T-helper 2 cell treated with Interferon-gamma antibody and Interleukin-4, amounts not matched to agents 5 μg/mL and 100 μg/mL, for 36 hours (primary cell): ENCODE measurements around the gene MIA3.
"Not testable (repeated sequence)": the region's sequence is repeated elsewhere in the genome, so short reads cannot be mapped to it uniquely, and the experiment has no call there.

Source experiments
- DNase-seq: peaks from one replicate; pipeline ENCODE4 v3.0.0; 2021; ENCODE audit warnings: low spot score
- H3K27ac Mint-ChIP-seq: one replicate; pipeline ENCODE4 v1.8.0; 2021; ENCODE audit warnings: mild to moderate bottlenecking, mixed read lengths
- H3K27me3 Mint-ChIP-seq: one replicate; pipeline ENCODE4 v1.8.0; 2021; ENCODE audit warnings: low read depth, mixed read lengths
- H3K36me3 Mint-ChIP-seq: one replicate; pipeline ENCODE4 v1.8.0; 2021; ENCODE audit warnings: low read depth, mixed read lengths
- H3K4me1 Mint-ChIP-seq: one replicate; pipeline ENCODE4 v1.8.0; 2021; ENCODE audit warnings: low read depth, mixed read lengths
- H3K4me3 Mint-ChIP-seq: one replicate; pipeline ENCODE4 v1.8.0; 2022; ENCODE audit warnings: mild to moderate bottlenecking, moderate library complexity, mixed read lengths
- H3K9me3 Mint-ChIP-seq: one replicate; pipeline ENCODE4 v1.8.0; 2021; ENCODE audit warnings: mixed read lengths

MIA3 gene

DNA sequence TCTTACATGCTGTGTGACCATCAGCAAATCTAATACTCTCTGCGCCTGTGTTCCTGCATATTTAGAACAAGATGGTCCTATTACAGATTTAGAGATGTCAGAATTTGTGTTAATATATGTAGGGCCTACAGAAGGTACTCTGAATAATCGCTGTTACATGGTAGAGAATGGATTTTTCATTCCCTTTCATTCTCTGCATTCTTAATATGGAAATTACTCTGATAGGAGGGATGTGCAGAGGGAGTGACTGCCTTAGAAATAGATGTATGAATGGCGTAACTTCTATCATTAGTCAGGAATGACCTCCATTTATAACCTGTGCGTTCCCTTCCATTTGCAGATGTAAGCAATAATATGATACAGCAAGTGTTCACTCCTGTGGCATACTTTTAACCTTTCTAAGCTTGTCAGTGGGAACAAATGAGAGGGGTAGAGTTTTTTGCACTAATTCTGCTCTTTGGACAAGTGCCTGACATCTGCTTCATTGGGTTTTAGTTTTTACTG lies 45.6 kb downstream of the MIA3 start:
- H3K9me3 Mint-ChIP-seq: no peaks in the 10 kb centered on the region
- H3K36me3 Mint-ChIP-seq: peaks cover 79% of the 10 kb centered on the region
- no peak overlapping the region for H3K4me3 Mint-ChIP-seq
- H3K4me1 Mint-ChIP-seq: peaks cover 3% of the 10 kb centered on the region
- DNase-seq: no peak
- H3K27me3 Mint-ChIP-seq: no peaks in the 10 kb centered on the region
- no peak overlapping the region for H3K27ac Mint-ChIP-seq

DNA sequence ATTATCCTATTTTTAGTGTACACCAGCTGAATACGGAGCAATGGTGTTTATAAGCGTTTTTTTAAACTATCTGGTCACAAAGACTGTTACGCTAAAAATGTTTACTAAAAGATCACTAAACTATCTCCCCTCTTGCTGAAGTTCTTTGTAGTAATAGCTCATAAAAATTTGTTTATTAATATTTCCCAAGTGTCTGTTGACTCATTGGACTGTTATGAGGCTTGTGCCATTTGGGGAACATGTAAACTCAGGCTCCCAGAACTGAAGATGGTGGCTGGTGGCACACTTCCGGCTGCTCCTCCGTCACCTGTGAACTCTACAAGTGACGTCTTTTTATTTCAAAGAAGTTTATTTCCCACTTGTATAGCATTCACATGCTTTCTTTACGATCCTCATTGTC lies 48.1 kb downstream of the MIA3 start:
- no peak for DNase-seq
- H3K4me3 Mint-ChIP-seq: no peak overlapping the region
- H3K9me3 Mint-ChIP-seq: no peaks in the 10 kb centered on the region
- H3K36me3 Mint-ChIP-seq: peaks cover 67% of the 10 kb centered on the region
- no peaks in the 10 kb centered on the region for H3K27me3 Mint-ChIP-seq
- H3K4me1 Mint-ChIP-seq: peaks cover 5% of the 10 kb centered on the region
- no peak overlapping the region for H3K27ac Mint-ChIP-seq

DNA sequence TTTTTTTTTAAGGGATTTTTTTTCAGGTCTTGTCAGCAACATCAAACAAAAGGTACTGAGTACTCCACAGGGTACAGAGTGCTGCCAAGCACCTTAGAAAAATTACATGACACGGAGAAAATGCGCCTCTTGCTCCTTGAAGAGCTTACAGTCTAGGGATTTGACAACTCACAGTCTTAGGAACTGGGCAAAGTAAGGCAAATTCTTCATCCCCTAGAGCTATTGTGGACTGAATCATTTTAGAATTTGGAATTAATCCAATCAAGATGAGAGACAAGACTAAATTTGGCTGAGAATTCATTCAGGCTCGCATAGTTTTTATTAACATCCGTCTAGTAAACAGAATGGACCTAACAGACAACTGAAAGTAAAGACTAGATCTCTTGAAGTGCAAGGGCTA lies 50.3 kb downstream of the MIA3 start:
- not testable (repeated sequence) for DNase-seq, H3K27ac Mint-ChIP-seq, H3K4me1 Mint-ChIP-seq, H3K4me3 Mint-ChIP-seq, H3K9me3 Mint-ChIP-seq, H3K27me3 Mint-ChIP-seq
- peaks cover 65% of the 10 kb centered on the region for H3K36me3 Mint-ChIP-seq

DNA sequence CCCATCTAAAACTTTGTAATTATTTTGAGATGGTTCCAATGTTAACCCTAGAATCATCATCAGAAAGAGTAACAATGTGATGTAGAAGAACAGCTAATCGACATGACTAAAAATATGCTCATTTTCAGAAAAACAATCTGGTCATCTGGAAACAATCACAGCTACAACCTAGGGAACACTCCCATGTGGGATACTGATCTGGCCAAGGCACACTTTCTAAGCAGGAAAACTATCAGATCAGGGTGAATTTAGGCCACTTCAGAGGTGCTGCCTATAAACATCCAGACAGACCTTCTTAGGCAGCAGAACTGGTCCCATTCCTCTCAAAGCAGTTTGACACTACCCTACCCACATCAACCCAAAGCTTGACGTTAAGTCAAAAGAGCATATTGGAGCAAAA lies 51.2 kb downstream of the MIA3 start:
- peaks cover 60% of the 10 kb centered on the region for H3K36me3 Mint-ChIP-seq
- H3K4me1 Mint-ChIP-seq, H3K9me3 Mint-ChIP-seq, H3K4me3 Mint-ChIP-seq, H3K27ac Mint-ChIP-seq, H3K27me3 Mint-ChIP-seq, DNase-seq: not testable (repeated sequence)

DNA sequence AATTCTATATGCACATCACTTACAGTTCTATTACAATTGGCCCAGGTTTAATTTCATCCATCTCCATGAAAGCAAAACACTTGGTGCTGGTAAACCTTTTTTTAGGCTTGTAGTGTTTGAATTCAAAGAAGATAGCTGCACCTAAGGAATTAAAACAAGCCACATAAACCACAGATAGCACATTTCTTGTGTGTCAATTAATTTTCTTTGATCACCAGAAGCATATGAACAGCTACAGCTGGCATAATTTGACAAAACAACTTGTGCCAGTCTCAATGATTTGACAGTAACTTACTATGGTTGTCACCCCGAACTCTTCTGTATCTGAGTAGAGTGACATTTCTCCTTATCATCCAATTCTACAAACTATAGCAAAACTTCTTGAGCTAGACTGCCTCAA lies 52.2 kb downstream of the MIA3 start:
- DNase-seq: no peak
- Mint-ChIP-seq H3K27me3 (no peaks in the 10 kb centered on the region), H3K27ac (no peak overlapping the region), H3K4me1 (peaks cover 7% of the 10 kb centered on the region), H3K4me3 (no peak overlapping the region), H3K36me3 (peaks cover 58% of the 10 kb centered on the region), H3K9me3 (no peaks in the 10 kb centered on the region)

DNA sequence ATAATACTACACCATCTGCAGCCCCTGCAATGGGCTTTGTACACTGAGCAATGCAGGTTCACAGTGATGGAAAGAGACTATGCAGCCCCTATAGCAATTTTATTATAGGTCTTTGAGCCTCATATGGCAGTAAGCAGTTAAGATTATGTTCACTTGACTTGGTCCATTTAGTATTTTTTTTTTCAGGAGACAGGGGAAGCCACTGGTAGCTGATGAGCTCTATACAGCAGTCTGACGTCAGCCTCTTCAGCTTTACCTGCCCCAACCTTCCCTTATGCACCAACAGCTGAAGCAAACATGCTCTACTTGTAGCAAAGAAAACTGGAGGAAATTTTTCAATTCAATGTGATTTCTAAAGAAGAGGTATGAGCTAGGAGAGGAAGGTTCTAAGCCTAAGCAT lies 62.2 kb downstream of the MIA3 start:
- H3K4me3 Mint-ChIP-seq: no peak overlapping the region
- no peak overlapping the region for H3K27ac Mint-ChIP-seq
- no peak for DNase-seq
- H3K27me3 Mint-ChIP-seq: no peaks in the 10 kb centered on the region
- no peaks in the 10 kb centered on the region for H3K4me1 Mint-ChIP-seq
- no peaks in the 10 kb centered on the region for H3K9me3 Mint-ChIP-seq
- peaks cover 21% of the 10 kb centered on the region for H3K36me3 Mint-ChIP-seq

DNA sequence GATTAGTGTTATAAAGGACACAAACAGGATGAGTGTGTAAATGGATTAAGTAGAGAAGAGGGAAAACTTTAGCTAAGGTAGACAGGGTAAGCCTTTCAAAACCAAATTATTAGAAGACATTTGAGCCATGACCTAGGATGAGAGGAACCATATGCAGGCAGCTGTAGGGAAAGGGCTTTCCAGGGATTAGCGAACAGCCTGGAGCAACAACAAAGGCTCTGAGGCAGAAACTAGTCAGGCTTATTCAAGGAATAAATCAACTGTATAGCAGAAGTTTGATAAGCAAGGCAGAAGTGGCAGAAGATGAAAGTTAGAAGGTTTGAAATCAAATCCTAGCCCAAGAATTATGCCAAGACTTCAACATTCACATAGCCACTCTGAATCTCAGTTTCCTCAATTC lies 73.1 kb downstream of the MIA3 start:
- peaks cover 22% of the 10 kb centered on the region for H3K36me3 Mint-ChIP-seq
- H3K9me3 Mint-ChIP-seq: no peaks in the 10 kb centered on the region
- DNase-seq: no peak
- H3K4me1 Mint-ChIP-seq: no peaks in the 10 kb centered on the region
- H3K27ac Mint-ChIP-seq: no peak overlapping the region
- no peak overlapping the region for H3K4me3 Mint-ChIP-seq
- H3K27me3 Mint-ChIP-seq: no peaks in the 10 kb centered on the region

DNA sequence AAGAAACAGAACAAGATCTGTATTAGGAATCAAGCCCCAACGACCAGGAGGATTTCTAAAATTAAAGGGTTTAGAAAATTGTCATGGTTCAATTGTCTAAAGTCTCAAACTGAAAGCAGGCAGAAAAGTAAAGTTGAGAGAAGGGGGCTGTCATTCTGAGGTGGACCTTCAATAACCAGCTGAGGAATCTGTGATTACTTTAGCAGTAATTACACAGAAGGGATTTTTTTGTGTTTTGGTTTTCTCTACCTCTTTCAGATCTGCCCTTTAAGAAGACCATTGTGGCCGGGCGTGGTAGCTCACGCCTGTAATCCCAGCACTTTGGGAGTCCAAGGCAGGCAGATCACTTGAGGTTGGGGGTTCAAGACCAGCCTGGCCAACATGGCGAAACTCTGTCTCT lies 77.0 kb downstream of the MIA3 start:
- no peaks in the 10 kb centered on the region for H3K9me3 Mint-ChIP-seq

DNA sequence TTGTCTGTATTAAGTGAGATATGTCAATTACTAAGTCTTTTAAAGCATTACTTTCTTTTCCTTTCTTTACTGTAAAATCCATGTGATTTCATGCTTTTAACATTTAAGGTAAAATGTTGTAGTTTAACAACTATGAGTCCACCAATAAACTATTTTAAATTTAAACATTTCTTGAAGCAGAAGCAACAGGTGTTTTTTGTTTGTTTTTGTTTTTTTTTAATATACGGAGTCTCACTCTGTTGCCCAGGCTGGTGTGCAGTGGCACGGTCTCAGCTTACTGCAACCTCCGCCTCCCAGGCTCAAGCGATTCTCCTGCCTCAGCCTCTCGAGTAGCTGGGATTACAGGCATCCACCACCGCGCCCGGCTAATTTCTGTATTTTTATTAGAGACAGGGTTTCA lies 78.8 kb downstream of the MIA3 start:
- Mint-ChIP-seq H3K4me3 (no peak overlapping the region), H3K4me1 (no peaks in the 10 kb centered on the region), H3K36me3 (peaks cover 23% of the 10 kb centered on the region), H3K27me3 (no peaks in the 10 kb centered on the region), H3K9me3 (no peaks in the 10 kb centered on the region), H3K27ac (no peak overlapping the region)
- no peak for DNase-seq

More for the DNA sequence above, 77.0 kb downstream of the MIA3 start:
- no peak for DNase-seq
- Mint-ChIP-seq H3K27me3 (no peaks in the 10 kb centered on the region), H3K36me3 (peaks cover 17% of the 10 kb centered on the region), H3K4me1 (no peaks in the 10 kb centered on the region), H3K27ac (no peak overlapping the region), H3K4me3 (no peak overlapping the region)

DNA sequence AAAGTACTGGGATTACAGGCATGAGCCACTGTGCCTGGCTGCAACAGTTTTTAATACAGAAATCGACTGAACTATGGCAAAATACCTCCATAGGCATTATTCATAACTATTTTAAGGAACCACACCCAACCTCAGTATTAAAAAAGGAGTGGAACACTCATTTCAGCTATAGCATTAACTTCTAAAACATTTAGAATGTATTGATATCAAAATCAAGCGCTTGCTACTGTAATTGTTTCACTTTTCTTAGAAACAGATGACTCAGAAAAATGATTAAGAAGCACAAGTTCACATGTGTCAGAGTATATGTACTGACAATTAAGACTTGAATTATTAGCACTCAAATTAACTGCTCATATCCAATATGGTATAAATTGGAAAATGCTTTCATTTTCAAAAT lies 79.3 kb downstream of the MIA3 start:
- Mint-ChIP-seq H3K4me3 (no peak overlapping the region), H3K27ac (no peak overlapping the region), H3K27me3 (no peaks in the 10 kb centered on the region), H3K4me1 (no peaks in the 10 kb centered on the region), H3K36me3 (peaks cover 23% of the 10 kb centered on the region), H3K9me3 (no peaks in the 10 kb centered on the region)
- DNase-seq: no peak

DNA sequence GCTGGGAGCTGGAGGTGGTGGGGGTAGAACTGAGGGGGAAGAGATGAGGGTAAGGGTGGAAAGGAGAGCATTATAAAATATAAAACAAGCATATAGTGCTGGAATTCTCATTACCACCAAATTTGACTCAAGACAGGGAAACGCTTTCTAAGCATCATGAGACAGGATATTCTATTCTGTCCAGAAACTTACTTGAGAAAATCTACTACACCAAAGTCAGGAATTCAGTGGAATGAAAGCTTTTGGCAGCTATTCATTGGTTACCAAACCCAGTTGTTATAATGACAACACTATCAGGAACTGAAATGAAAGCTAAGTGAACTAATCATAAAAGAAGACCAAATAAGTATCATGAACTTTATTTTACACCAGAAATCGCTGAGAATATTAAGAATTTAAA lies 79.9 kb downstream of the MIA3 start:
- Mint-ChIP-seq H3K27ac (no peak overlapping the region), H3K9me3 (no peaks in the 10 kb centered on the region), H3K27me3 (no peaks in the 10 kb centered on the region), H3K4me3 (no peak overlapping the region), H3K4me1 (no peaks in the 10 kb centered on the region), H3K36me3 (peaks cover 25% of the 10 kb centered on the region)
- no peak for DNase-seq

DNA sequence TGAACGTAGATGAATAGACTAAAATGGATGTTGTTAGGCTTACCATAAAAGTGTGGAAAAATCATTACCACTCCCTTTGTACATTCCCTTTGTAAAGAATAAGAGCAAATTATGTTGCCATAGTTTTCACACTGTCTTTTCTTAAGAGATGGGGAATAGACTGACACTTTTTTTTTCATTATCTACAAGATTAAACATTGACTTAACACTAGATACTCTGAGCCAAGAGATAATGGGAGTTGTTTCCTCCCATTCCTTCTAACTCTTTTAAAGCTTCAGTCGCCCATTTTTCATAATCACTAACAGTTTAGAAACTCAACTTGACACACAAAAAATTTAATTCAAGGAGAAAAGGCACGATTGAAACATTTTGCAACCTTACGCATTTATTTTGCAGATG lies 84.3 kb downstream of the MIA3 start:
- H3K36me3 Mint-ChIP-seq: peaks cover 51% of the 10 kb centered on the region
- H3K9me3 Mint-ChIP-seq: peaks cover 5% of the 10 kb centered on the region
- DNase-seq: no peak
- peaks cover 11% of the 10 kb centered on the region for H3K4me1 Mint-ChIP-seq
- H3K27me3 Mint-ChIP-seq: no peaks in the 10 kb centered on the region
- no peak overlapping the region for H3K4me3 Mint-ChIP-seq
- no peak overlapping the region for H3K27ac Mint-ChIP-seq

DNA sequence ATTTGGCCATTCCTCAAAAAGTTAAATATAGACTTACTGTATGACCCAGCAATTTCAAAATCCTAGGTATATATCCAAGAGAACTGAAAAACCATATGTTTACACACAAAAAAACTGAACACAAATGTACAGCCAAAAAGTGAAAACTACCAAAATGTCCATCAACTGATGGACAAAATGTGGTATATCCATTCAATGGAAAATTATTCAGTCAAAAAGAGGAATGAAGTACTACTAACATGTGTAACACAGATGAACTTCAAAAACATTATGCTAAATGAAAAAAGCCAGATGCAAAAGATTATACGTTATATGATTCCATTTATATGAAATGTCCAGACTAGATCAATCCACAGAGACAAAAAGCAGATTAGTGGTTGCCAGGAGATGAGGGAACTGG lies 86.4 kb downstream of the MIA3 start:
- peaks cover 56% of the 10 kb centered on the region for H3K36me3 Mint-ChIP-seq
- no peaks in the 10 kb centered on the region for H3K27me3 Mint-ChIP-seq
- no peak for DNase-seq
- H3K9me3 Mint-ChIP-seq: peaks cover 5% of the 10 kb centered on the region
- H3K27ac Mint-ChIP-seq: no peak overlapping the region
- H3K4me1 Mint-ChIP-seq: peaks cover 15% of the 10 kb centered on the region
- no peak overlapping the region for H3K4me3 Mint-ChIP-seq

DNA sequence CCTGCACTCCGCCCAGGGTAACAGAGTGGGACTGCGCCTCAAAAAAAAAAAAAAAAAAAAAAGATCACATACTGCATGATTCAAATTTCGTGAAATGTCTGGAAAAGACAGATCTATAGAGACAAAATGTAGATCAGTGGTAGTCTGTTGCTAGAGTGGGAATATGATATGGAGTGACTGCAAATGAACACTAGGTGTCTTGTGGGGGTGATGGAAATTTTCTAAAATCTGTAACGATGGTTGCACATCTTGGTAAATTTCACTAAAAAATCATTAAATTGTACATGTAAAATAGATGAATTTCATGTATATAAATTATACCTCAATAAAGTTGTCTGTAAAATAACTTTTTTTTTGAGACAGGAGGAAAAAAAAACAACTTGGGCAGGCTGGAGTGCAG lies 88.9 kb downstream of the MIA3 start:
- H3K4me3 Mint-ChIP-seq: no peak overlapping the region

DNA sequence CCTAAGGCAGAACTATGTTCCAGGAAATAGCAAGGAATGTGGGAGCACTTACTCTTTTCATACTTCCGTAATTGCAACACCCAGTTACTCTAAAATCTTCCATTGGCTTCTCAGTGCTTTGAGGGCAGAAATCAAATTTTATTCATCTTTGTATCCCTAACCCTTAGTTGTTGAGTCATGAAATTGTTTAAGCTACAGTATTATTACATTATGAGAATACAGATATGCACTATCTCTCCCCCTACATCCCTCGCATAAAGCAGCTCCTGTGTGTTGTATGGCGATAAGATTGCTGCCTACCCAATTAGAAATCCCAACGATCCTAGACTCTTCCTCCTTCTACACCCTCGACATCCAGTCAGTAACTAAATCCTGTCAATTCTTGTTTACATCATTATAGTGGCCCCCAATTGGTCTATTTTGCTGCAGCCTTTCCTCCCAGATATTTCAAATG lies 91.8 kb downstream of the MIA3 start:
- Mint-ChIP-seq H3K4me3 (peak overlapping the region; percentile 96), H3K4me1 (peaks cover 32% of the 10 kb centered on the region), H3K27me3 (no peaks in the 10 kb centered on the region), H3K9me3 (no peaks in the 10 kb centered on the region), H3K36me3 (peaks cover 59% of the 10 kb centered on the region), H3K27ac (peak overlapping the region; percentile 6)
- no peak for DNase-seq

More for the DNA sequence above, 88.9 kb downstream of the MIA3 start:
- Mint-ChIP-seq H3K4me1 (peaks cover 32% of the 10 kb centered on the region), H3K36me3 (peaks cover 66% of the 10 kb centered on the region), H3K27ac (no peak overlapping the region), H3K27me3 (no peaks in the 10 kb centered on the region), H3K9me3 (peaks cover 5% of the 10 kb centered on the region)
- DNase-seq: no peak
